Stomach (tissue), 9 donors: ENCODE results near the gene CCDC86. TPM values are rescaled to one million over a fixed set of nuclear protein-coding genes. Genes with fewer than 3 reads are reported as not detected.

Experiments
- DNase-seq, 2 donors: peaks; one replicate each; pipeline versions ENCODE4 v3.0.0 to v3.0.0-alpha.2; 2013 to 2019
- H3K27ac ChIP-seq, 5 donors: fragments of 200-600 bp in 4 of 5; sonication (generic) in 4 of 5; one replicate each; pipeline ENCODE4 v1.5.1; 2013 to 2019; ENCODE audit warnings: mild to moderate bottlenecking in 1 of 5, moderate library complexity in 1 of 5
- H3K27me3 ChIP-seq, 3 donors: fragments of 200-600 bp; sonication (generic); one replicate each; pipeline ENCODE4 v1.5.1; 2017 to 2019; ENCODE audit warnings: mixed run types in 1 of 3
- H3K36me3 ChIP-seq, 4 donors: fragments of 200-600 bp; sonication (generic); 1 replicate in 3 of 4; 2 replicates in 1 of 4; pipeline ENCODE4 v1.5.1; 2016 to 2019
- H3K4me1 ChIP-seq, 4 donors: fragments of 200-600 bp; sonication (generic); one replicate each; pipeline ENCODE4 v1.5.1; 2016 to 2019
- H3K4me3 ChIP-seq, 4 donors: fragments of 200-600 bp; sonication (generic) in 3 of 4; one replicate each; pipeline ENCODE4 v1.5.1; 2016 to 2019; ENCODE audit warnings: mild to moderate bottlenecking in 1 of 4
- H3K9me3 ChIP-seq, 4 donors: fragments of 200-600 bp; sonication (generic); one replicate each; pipeline ENCODE4 v1.5.1; 2016 to 2019
- EP300 ChIP-seq: sonication (generic); formaldehyde crosslinking; IDR thresholded peaks from one replicate; pipeline ENCODE4 v1.6.1; 2017; ENCODE audit warnings: antibody characterized with exemption
- POLR2A ChIP-seq, 4 donors: fragments of 450-650 bp; IDR thresholded peaks; one replicate each; pipeline ENCODE4 v1.6.1; 2016; ENCODE audit warnings: antibody characterized with exemption in 4 of 4, control low read depth in 2 of 4, mild to moderate bottlenecking in 1 of 4, moderate library complexity in 1 of 4
- POLR2AphosphoS5 ChIP-seq, 3 donors: sonication (generic); formaldehyde crosslinking; IDR thresholded peaks; one replicate each; pipeline ENCODE4 v1.6.1; 2016; ENCODE audit warnings: antibody characterized with exemption in 3 of 3
- WGBS, 5 donors: extraction: QIAGEN DNeasy Blood & Tissue Kit in 3 of 5; methylation state at CpG; one replicate each; pipeline versions ENCODE4 v1.1.5 to v1.1.7; 2013 to 2018; 5-methylcytosine and 5-hydroxymethylcytosine counted together
- intact Hi-C: fragments of 100-400 bp; cut with DNase I; formaldehyde crosslinking; loops from one replicate; pipeline ENCODE4 v1.15.1; 2023; ENCODE audit warnings: low total_unique reads
- polyA plus RNA-seq, 3 donors: library from polyadenylated mRNA; stranded (reverse); fragments of 200-250 nt; gene quantifications; one replicate each; pipeline ENCODE4 v1.2.3, GENCODE V29; 2013
- total RNA-seq, 5 donors: library from RNA; depleted of rRNA; stranded (reverse); fragments of >200 nt; gene quantifications; one replicate each; pipeline versions ENCODE4 v1.1.0 to v1.2.3, GENCODE V29; 2014 to 2016
- TF ChIP-seq, protein P1 (sequence below), 7 experiments: fragments of 450-650 bp in 4 of 7; fragments of 200-600 bp in 3 of 7; sonication (generic) in 3 of 7; IDR thresholded peaks; one replicate each; pipeline ENCODE4 v1.5.1; 2016 to 2019; ENCODE audit warnings: antibody characterized with exemption in 7 of 7, control low read depth in 2 of 7, mild to moderate bottlenecking in 1 of 7
- donor health status: healthy with polysubstance abuse.
- donor health status: Bipolar disorder and iron deficiency.
- donor health status: healthy.

The CCDC86 gene
- total and polyA plus RNA-seq, 8 donors: 7.0 to 37.9 (median 16.2) TPM

DNA sequence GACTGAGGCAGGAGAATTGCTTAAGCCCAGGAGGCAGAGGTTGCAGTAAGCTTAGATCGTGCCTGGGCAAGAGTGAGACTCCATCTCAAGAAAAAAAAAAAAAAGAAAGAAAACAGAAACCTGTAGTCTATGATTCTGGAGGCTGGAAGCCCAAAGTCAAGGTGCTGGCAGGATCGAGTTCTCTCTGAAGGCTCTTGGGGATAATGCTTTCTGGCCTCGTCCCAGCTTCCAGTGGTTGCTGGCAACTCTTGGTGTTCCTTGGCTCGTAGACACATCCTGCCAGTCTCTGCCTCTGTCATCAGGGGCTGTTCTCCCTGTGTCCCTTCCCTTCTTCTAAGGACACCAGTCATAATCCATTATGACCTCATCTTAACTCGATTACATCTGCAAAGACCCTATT, 16.8 kb upstream of the CCDC86 start:
- intact Hi-C loops: no loop called here
- TF ChIP-seq EP300: no peak
- no peak for TF ChIP-seq POLR2AphosphoS5 (IDR thresholded peaks at IDR 0.05)
- TF ChIP-seq POLR2A (IDR thresholded peaks at IDR 0.05): no peak
- TF ChIP-seq, protein P1, sequence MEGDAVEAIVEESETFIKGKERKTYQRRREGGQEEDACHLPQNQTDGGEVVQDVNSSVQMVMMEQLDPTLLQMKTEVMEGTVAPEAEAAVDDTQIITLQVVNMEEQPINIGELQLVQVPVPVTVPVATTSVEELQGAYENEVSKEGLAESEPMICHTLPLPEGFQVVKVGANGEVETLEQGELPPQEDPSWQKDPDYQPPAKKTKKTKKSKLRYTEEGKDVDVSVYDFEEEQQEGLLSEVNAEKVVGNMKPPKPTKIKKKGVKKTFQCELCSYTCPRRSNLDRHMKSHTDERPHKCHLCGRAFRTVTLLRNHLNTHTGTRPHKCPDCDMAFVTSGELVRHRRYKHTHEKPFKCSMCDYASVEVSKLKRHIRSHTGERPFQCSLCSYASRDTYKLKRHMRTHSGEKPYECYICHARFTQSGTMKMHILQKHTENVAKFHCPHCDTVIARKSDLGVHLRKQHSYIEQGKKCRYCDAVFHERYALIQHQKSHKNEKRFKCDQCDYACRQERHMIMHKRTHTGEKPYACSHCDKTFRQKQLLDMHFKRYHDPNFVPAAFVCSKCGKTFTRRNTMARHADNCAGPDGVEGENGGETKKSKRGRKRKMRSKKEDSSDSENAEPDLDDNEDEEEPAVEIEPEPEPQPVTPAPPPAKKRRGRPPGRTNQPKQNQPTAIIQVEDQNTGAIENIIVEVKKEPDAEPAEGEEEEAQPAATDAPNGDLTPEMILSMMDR (IDR thresholded peaks at IDR 0.05): no peak
- no peaks in the 10 kb centered on the region for H3K9me3 ChIP-seq
- H3K4me3 ChIP-seq: no peak overlapping the region
- no peaks in the 10 kb centered on the region for H3K4me1 ChIP-seq
- H3K27ac ChIP-seq: no peak overlapping the region
- WGBS, 5 donors: 78 to 88% (median 87%) methylated on average over 5 of the region's 5 CpGs
- no peak for DNase-seq
- H3K36me3 ChIP-seq: no peaks in the 10 kb centered on the region
- no peaks in the 10 kb centered on the region for H3K27me3 ChIP-seq

- TF ChIP-seq, protein P1 (IDR thresholded peaks at IDR 0.05): no peak
- no peak for TF ChIP-seq POLR2A (IDR thresholded peaks at IDR 0.05)
- TF ChIP-seq EP300: no peak
- no peak for TF ChIP-seq POLR2AphosphoS5 (IDR thresholded peaks at IDR 0.05)
- no peaks in the 10 kb centered on the region for H3K27me3 ChIP-seq
- 67 to 82% (median 76%) methylated on average over 3 to 6 of the region's 6 CpGs for WGBS, 5 donors
- H3K4me1 ChIP-seq: peaks cover 0 to 2% (median 1%) of the 10 kb centered on the region in 4 donors
- no peaks in the 10 kb centered on the region for H3K9me3 ChIP-seq
- intact Hi-C loops: no loop called here
- no peaks in the 10 kb centered on the region for H3K36me3 ChIP-seq
- H3K27ac ChIP-seq: no peak overlapping the region
- no peak overlapping the region for H3K4me3 ChIP-seq
- no peak for DNase-seq
These were observed 16.1 kb upstream of the CCDC86 start for GRCh38 chr11:60825790-60826189.

GRCh38 chr11:60830478-60831142, 11.3 kb upstream of the CCDC86 start:
- no peaks in the 10 kb centered on the region for H3K27me3 ChIP-seq
- H3K4me1 ChIP-seq: peaks cover 7 to 10% (median 9%) of the 10 kb centered on the region in 4 donors
- intact Hi-C loops: loop anchor here (5.0 kb wide), 1 partner anchor 67 kb away; no protein-coding TSS in a partner anchor
- DNase-seq: no peak
- TF ChIP-seq EP300 (no peak), POLR2AphosphoS5 (IDR thresholded peaks at IDR 0.05) (no peak), POLR2A (IDR thresholded peaks at IDR 0.05) (no peak)
- TF ChIP-seq, protein P1 (IDR thresholded peaks at IDR 0.05): no peak
- H3K4me3 ChIP-seq: no peak overlapping the region
- H3K27ac ChIP-seq: no peak overlapping the region
- WGBS, 5 donors: 33 to 48% (median 42%) methylated on average over 10 of the region's 10 CpGs
- no peaks in the 10 kb centered on the region for H3K36me3 ChIP-seq
- no peaks in the 10 kb centered on the region for H3K9me3 ChIP-seq

DNA sequence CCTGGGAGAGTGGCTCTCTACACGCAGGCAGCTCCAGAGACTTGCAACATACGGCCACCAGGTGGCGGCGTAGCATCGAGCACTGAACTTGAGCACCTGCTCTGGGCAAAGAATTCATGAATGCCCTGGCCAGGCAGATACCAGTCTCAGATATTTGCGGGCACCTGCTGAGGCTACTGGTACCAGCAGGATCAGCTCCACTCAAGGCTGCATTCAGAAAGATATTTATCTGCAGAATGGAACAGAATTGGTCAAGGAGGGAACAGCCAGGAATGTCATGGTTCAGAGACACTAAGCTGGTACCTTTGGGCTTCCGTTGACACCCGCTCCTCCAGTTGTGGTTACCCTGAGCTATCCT, 10.8 kb upstream of the CCDC86 start:
- 15 to 20% (median 17%) methylated on average over 8 of the region's 8 CpGs for WGBS, 5 donors
- intact Hi-C loops: loop anchor here (5.0 kb wide), 1 partner anchor 66 kb away; no protein-coding TSS in a partner anchor
- DNase-seq: peak; percentile 91 to 93

More for the DNA sequence above, 10.8 kb upstream of the CCDC86 start:
- Histone ChIP-seq H3K27ac (peak overlapping the region in 1 of 5 donors; percentile 43), H3K27me3 (no peaks in the 10 kb centered on the region), H3K36me3 (no peaks in the 10 kb centered on the region), H3K4me1 (peaks cover 7 to 10% (median 9%) of the 10 kb centered on the region in 4 donors), H3K9me3 (no peaks in the 10 kb centered on the region), H3K4me3 (no peak overlapping the region)
- TF ChIP-seq, protein P1 (IDR thresholded peaks at IDR 0.05): peak in 5 of 7 experiments; percentile 90 to 96 (median 92)
- no peak for TF ChIP-seq POLR2A (IDR thresholded peaks at IDR 0.05)
- peak in 1 of 3 donors; percentile 76 for TF ChIP-seq POLR2AphosphoS5 (IDR thresholded peaks at IDR 0.05)
